ENCODE data around the gene FRMD4A. TPM values are rescaled to one million over a fixed set of nuclear protein-coding genes. Genes with fewer than 3 reads are reported as not detected.

Gene FRMD4A
- total RNA-seq, 1 donor from 2014 or later: 0.64 TPM

DNA sequence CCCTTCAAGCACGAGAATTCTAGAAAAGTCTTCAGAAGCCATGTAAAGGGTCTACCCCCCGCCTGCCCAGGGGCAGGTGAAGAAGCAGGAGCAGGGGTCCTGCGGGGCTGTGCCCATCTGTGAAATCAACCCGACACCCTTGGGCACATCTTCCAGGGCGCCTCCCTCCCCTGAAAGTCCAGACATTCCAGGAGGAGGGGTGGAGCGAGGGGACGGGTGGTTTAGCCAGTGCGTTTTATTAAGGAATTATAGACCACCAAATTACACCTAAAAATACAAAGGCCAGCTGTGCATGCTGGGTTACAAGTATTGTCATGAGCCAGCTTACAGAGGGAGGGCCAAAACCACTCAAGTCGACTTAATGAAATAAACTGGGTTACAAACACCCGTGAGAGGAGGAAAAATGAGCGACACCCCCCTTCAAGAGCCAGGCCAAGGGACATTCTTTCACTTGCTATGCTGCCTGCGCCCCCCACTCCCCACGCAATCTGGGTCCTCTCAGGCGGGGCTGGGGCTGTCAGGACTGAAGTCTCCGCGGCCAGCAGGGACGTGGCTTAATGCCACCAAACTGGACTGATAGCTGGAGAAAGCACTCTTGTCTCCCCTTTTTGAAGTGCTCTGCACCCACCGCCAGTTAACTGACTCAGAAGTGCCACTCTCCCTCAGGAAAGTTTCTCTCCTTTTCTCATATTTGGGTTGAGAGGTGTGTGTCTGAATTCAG is 360.3 kb downstream of the FRMD4A start:
- Mint-ChIP-seq H3K9me3 (no peaks in the 10 kb centered on the region), H3K27me3 (peaks cover 14% of the 10 kb centered on the region), H3K27ac (no peak overlapping the region), H3K36me3 (ENCODE audit: low read depth) (no peaks in the 10 kb centered on the region), H3K4me1 (no peaks in the 10 kb centered on the region), H3K4me3 (no peak overlapping the region)
- TF ChIP-seq, protein P1, sequence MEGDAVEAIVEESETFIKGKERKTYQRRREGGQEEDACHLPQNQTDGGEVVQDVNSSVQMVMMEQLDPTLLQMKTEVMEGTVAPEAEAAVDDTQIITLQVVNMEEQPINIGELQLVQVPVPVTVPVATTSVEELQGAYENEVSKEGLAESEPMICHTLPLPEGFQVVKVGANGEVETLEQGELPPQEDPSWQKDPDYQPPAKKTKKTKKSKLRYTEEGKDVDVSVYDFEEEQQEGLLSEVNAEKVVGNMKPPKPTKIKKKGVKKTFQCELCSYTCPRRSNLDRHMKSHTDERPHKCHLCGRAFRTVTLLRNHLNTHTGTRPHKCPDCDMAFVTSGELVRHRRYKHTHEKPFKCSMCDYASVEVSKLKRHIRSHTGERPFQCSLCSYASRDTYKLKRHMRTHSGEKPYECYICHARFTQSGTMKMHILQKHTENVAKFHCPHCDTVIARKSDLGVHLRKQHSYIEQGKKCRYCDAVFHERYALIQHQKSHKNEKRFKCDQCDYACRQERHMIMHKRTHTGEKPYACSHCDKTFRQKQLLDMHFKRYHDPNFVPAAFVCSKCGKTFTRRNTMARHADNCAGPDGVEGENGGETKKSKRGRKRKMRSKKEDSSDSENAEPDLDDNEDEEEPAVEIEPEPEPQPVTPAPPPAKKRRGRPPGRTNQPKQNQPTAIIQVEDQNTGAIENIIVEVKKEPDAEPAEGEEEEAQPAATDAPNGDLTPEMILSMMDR (IDR thresholded peaks at IDR 0.05): no peak
- intact Hi-C loops (cut with micrococcal nuclease): no loop called here
- POLR2A ChIA-PET: no interaction called here
- ATAC-seq (ENCODE audit: low read depth): no peak
- no peak for DNase-seq
- CTCF ChIA-PET: no interaction called here

DNA sequence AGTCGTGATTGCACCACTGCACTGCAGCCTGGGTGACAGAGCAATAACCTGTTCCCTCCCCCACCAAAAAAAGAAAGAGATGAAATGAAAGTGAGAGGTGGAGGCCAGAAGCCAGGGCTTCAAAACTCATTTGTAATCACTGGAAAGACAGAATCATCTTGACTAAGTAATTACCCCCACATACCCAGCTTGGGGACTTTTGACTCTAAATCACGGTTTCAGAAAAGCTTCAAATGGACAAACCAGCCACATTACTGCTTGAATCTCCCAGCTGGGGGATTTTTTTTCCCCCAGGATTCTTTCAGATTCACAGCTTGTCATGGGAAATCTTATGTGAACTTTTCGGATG is 361.0 kb downstream of the FRMD4A start:
- TF ChIP-seq, protein P1 (IDR thresholded peaks at IDR 0.05): no peak
- DNase-seq: no peak
- Mint-ChIP-seq H3K9me3 (no peaks in the 10 kb centered on the region), H3K27ac (no peak overlapping the region), H3K27me3 (peaks cover 14% of the 10 kb centered on the region), H3K4me3 (no peak overlapping the region), H3K36me3 (ENCODE audit: low read depth) (no peaks in the 10 kb centered on the region), H3K4me1 (no peaks in the 10 kb centered on the region)
- CTCF ChIA-PET: no interaction called here
- intact Hi-C loops (cut with micrococcal nuclease): no loop called here
- POLR2A ChIA-PET: no interaction called here
- no peak for ATAC-seq (ENCODE audit: low read depth)

GRCh38 chr10:13969118-13969791 is 361.5 kb downstream of the FRMD4A start:
- ChIA-PET POLR2A (no interaction called here), CTCF (no interaction called here)
- Mint-ChIP-seq H3K4me3 (no peak overlapping the region), H3K27ac (no peak overlapping the region), H3K36me3 (ENCODE audit: low read depth) (no peaks in the 10 kb centered on the region), H3K27me3 (peaks cover 14% of the 10 kb centered on the region), H3K9me3 (no peaks in the 10 kb centered on the region), H3K4me1 (no peaks in the 10 kb centered on the region)
- ATAC-seq (ENCODE audit: low read depth) (no peak), DNase-seq (no peak)
- TF ChIP-seq, protein P1 (IDR thresholded peaks at IDR 0.05): no peak
- intact Hi-C loops (cut with micrococcal nuclease): no loop called here

GRCh38 chr10:13961853-13962252 is 368.9 kb downstream of the FRMD4A start:
- ATAC-seq (ENCODE audit: low read depth) (no peak), DNase-seq (no peak)
- no peaks in the 10 kb centered on the region for H3K36me3 Mint-ChIP-seq (ENCODE audit: low read depth)
- intact Hi-C loops (cut with micrococcal nuclease): no loop called here
- H3K4me3 Mint-ChIP-seq: no peak overlapping the region
- CTCF ChIA-PET: interaction anchor here (1.0 kb wide), 1 partner anchor 60 kb away, joined by 3 read pairs; no protein-coding TSS in a partner anchor
- TF ChIP-seq, protein P1 (IDR thresholded peaks at IDR 0.05): no peak
- H3K9me3 Mint-ChIP-seq: no peaks in the 10 kb centered on the region
- POLR2A ChIA-PET: no interaction called here
- no peaks in the 10 kb centered on the region for H3K4me1 Mint-ChIP-seq
- peaks cover 22% of the 10 kb centered on the region for H3K27me3 Mint-ChIP-seq
- H3K27ac Mint-ChIP-seq: no peak overlapping the region

DNA sequence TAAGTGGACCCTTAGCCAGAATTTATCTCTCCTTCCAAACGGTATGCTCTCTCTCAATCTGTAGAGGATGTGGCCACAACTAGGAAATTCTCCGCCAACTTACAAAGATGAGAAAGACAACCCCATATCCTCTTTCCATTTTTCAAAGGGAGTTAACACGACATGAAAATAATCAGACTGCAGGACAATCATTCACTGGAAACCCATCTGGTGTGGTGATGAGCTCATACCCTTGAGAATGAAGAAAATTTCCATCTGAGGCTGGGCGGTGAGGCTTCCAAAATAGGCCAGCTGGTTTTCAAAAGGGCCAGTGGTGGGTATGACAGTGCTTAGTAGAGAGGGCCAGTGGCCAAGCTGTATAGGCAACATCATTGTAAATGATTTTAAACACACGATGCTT is 369.6 kb downstream of the FRMD4A start:
- ChIA-PET POLR2A (no interaction called here), CTCF (no interaction called here)
- H3K4me1 Mint-ChIP-seq: no peaks in the 10 kb centered on the region
- DNase-seq (no peak), ATAC-seq (ENCODE audit: low read depth) (no peak)
- no peak overlapping the region for H3K27ac Mint-ChIP-seq
- no peak overlapping the region for H3K4me3 Mint-ChIP-seq
- intact Hi-C loops (cut with micrococcal nuclease): no loop called here
- no peaks in the 10 kb centered on the region for H3K9me3 Mint-ChIP-seq
- peaks cover 17% of the 10 kb centered on the region for H3K27me3 Mint-ChIP-seq
- TF ChIP-seq, protein P1 (IDR thresholded peaks at IDR 0.05): no peak
- no peaks in the 10 kb centered on the region for H3K36me3 Mint-ChIP-seq (ENCODE audit: low read depth)

Data from activated B cell treated with CpG ODN at 0.5 μM for 24 hours (primary cell).